GM19099 (cell line): ENCODE measurements around the gene AMOTL1.

Source experiments
- POLR2A ChIP-seq: IDR thresholded peaks from 3 replicates; pipeline ENCODE4 v1.6.1; 2011; ENCODE audit warnings: low read depth; ENCODE audit not compliant: insufficient read length; ENCODE audit errors: extremely low read depth

AMOTL1 gene

GRCh38 chr11:94861306-94861845 is 93.2 kb downstream of the AMOTL1 start:
- TF ChIP-seq POLR2A = no peak

DNA sequence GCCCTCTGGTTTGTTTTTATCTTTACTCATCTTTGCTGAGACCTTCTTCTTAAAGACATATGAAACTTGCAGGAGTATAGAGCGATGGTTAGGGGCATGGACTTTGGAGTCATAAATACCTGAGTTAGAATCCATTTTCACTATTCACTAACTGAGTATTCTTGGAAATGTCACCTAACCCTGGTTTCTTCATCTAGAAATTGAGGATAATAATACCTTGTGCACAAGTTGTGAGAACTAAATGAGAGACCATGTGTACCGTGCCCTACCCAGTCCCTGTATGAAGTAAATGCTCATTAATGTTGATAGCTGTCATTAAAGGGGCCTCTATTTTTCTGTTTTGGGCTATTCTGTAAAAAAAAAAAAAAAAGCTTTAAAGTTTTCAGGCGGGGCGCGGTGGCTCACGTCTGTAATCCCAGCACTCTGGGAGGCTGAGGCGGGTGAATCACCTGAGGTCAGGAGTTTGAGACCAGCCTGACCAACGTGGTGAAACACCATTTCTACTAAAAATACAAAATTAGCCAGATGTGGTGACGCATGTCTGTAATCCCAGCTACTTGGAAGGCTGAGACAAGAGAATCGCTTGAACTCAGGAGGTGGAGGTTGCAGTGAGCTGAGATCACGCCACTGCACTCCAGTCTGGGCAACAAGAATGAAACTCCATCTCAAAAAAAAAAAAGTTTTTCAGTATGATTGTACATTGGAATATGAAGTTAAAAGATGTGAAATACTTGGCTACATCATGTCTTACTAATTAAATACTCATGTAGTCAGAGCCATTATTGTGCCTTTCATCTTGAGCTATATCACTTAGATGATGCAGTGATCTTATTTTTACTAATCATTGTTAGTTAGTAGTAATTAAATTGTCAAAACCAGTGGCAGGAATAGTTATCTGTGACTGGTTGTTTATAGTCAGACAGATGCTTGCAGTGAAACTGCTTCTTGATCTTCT is 95.0 kb downstream of the AMOTL1 start:
- no peak for TF ChIP-seq POLR2A

GRCh38 chr11:94864506-94865045 is 96.4 kb downstream of the AMOTL1 start:
- TF ChIP-seq POLR2A = no peak

DNA sequence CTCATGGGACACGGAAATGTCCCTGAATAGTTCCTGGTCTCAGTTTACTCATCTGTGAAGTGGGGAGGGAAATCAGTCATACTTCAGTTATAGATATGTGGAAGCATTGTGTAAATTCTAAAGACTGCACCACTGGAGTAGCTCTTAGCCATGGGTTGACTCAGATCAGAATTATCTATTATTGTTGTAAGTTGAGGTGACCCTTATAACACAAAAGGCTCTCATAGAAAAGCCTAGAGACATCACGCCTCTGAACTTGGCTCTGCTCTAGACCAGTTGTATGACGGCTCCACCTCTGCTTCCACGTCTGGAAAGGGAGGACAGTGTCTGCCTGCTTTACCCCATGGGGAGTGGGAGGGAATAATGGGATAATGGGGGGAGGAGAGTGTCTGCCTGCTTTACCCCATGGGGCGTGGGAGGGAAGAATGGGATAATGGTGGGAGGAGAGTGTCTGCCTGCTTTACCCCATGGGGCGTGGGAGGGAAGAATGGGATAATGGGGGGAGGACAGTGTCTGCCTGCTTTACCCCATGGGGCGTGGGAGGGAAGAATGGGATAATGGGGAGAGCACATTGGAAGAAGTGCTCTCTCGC is 98.2 kb downstream of the AMOTL1 start:
- TF ChIP-seq POLR2A = no peak

DNA sequence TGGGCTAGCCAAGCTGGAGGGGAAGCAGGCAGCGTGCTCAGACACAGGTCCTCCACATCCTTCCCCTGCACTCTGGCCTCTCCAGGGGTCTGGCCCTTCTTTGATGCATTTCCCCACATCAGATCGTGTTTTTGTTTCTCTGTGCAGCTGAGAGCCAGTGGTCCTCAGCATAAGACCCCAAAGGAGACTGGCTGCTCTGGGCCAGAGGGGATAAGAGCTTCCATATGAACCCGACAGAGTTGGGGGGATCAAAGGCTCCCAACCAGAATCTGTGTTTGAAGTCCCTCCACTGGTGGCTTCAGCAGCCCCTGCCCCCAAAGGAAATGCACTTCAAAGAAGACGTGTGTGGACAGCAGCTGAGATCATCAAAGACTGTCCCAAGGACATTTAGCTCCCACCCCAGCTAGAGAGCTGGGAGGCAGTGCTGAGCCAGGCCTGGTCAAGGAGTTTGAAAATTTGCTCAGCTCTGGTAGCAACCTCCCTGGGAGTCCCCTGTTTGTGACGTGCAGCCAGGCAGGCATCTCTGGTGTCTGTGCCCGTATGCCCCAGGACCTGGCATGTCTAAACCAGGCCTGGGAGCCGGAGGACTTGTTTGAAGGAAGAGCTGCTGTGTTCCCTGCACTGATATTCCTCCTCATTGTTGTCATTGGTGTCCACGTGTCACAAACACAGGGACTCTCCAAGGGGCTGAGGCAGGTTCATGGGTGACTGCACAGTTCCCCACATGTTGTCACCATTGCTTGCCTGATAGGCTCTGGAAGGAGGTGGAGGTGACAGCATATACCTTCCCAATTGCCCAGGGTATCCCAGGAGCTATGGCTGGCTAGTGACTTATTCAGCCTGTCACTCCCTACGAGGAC is 99.0 kb downstream of the AMOTL1 start:
- TF ChIP-seq POLR2A = no peak

DNA sequence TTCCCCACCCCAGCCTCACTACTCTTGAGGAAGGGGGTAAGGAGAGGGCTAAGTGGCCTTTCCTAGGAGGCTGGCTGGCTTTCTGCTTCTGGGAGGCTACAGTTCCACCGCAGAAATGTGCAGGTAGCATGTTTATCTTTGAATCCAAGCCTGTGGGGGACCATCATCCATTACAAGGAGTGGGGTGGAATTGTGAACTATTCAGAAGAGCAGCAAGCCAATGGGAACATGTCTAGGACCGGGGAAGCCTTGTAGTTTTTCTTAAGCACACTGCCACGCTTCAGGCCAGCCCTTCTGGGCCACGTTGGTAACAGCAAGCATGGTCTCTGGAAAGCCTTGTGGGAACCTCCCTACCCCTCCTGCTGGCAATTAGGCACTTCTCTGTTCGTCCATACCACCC is 100.3 kb downstream of the AMOTL1 start:
- TF ChIP-seq POLR2A = no peak

- no peak for TF ChIP-seq POLR2A
Measured at GRCh38 chr11:94869186-94869585, 101.0 kb downstream of the AMOTL1 start.

- TF ChIP-seq POLR2A = no peak
Measured at GRCh38 chr11:94870422-94870821, 102.3 kb downstream of the AMOTL1 start.

GRCh38 chr11:94871491-94872185 is 103.5 kb downstream of the AMOTL1 start:
- TF ChIP-seq POLR2A = no peak

- TF ChIP-seq POLR2A = no peak
Measured at GRCh38 chr11:94873916-94874540, 105.9 kb downstream of the AMOTL1 start.

- no peak for TF ChIP-seq POLR2A
Measured at GRCh38 chr11:94876222-94876621, 108.1 kb downstream of the AMOTL1 start.

DNA sequence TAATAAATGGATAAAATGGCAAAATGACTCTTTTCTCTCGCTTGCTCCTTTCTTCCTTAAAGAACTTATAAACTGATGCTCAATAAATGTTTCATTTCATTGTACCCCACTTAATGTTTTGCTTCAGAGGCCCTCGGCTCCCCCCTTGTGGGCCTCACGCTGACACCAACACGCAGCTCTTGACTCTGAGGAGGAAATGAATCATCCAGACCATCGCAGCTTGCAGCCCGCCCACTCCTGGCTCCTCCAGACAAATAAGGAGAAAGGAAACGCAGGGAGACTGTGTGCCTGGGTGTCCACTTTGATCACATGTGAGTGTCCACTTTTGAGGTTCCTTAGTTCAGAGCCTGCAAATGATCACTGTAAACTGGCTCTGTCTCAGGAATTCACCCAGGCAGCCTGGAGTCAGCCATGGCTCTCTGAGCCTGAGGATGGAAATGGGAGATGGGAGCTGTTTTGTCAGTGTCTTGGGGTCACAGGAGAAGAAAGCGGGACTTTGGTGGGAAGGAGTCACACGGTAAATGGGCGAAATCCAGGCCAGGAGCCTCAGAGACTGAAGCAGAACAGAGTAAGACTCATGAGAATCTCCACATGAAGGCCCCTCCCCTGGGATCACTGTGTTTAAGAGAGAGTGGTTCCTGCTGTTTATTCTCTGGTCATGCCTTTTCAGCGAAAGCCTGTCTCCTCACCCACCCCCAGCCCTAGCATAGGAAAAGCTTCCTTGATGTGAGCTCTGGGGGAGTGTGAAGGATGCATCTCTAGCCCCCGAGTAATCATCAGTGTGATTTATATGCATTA is 108.7 kb downstream of the AMOTL1 start:
- TF ChIP-seq POLR2A = no peak
